Stimulated activated CD4-positive, alpha-beta T cell treated with anti-CD3 and anti-CD28 coated beads, Interleukin-12 subunit alpha, Interleukin-12 subunit beta, amount 100 ng/mL, for 4 hours (primary cell): ENCODE results near the gene TBC1D22A.

Experiments used
- DNase-seq: peaks from one replicate; pipeline ENCODE4 v3.0.0-alpha.2; 2020

The TBC1D22A gene

GRCh38 chr22:47213571-47214230, 451.3 kb downstream of the TBC1D22A start:
- peak; percentile 25 for DNase-seq

GRCh38 chr22:47215851-47216250, 453.4 kb downstream of the TBC1D22A start:
- DNase-seq: no peak

- DNase-seq: no peak
Observed at GRCh38 chr22:47218671-47219070, 456.2 kb downstream of the TBC1D22A start.

- DNase-seq: no peak
Observed at GRCh38 chr22:47219789-47220188, 457.3 kb downstream of the TBC1D22A start.

- DNase-seq: no peak
Observed at GRCh38 chr22:47220752-47221151, 458.3 kb downstream of the TBC1D22A start.

- no peak for DNase-seq
Observed at GRCh38 chr22:47221840-47222615, 459.6 kb downstream of the TBC1D22A start.
